GM23338 (cell line): ENCODE results near the gene SVBP.

Experiments used
- EZH2 ChIP-seq: fragments of 200-600 bp; sonication (generic); IDR thresholded peaks from one replicate; pipeline ENCODE4 v1.8.0; 2017; ENCODE audit warnings: antibody characterized with exemption, mild to moderate bottlenecking, low read depth; ENCODE audit not compliant: unreplicated experiment
- EZH2phosphoT487 ChIP-seq: fragments of 200-600 bp; sonication (generic); IDR thresholded peaks from one replicate; pipeline ENCODE4 v1.8.1; 2018; ENCODE audit warnings: antibody characterized with exemption; ENCODE audit not compliant: unreplicated experiment
- POLR2AphosphoS5 ChIP-seq: IDR thresholded peaks from 2 replicates; pipeline ENCODE4 v1.6.1; 2016; ENCODE audit warnings: antibody characterized with exemption, low read depth
- TF ChIP-seq, protein P1 (sequence below): IDR thresholded peaks from one replicate; pipeline ENCODE4 v1.6.1; 2018; ENCODE audit warnings: antibody characterized with exemption; ENCODE audit not compliant: unreplicated experiment
- TF ChIP-seq, protein P2 (sequence below), 2 experiments: fragments of 200-600 bp in 1 of 2; sonication (generic) in 1 of 2; conservative IDR thresholded peaks; 2 replicates each; pipeline versions ENCODE4 v1.5.1 to v1.6.1; 2016 to 2017; ENCODE audit warnings: antibody characterized with exemption in 2 of 2, low read depth in 2 of 2, mild to moderate bottlenecking in 2 of 2, moderate library complexity in 1 of 2

DNA sequence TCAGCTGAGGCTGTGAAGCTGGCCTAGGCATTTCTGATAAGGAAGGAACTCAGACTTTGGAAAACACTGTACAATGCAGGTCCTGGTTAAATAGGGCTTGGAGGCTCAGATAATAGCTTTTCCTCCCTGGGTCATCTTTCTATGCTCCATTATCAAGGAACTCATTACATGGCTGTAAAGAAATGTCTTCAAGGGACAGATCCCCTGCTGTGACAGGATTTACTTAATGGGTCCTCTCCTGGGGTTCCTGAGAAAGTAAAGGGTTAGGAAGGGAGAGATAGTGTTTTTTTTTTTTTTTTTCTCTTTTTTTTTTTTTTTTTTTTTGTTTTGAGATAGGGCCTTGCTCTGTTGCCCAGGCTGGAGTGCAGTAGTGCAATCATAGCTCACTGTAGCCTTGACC lies 14.1 kb upstream of the SVBP start:
- TF ChIP-seq, protein P1, sequence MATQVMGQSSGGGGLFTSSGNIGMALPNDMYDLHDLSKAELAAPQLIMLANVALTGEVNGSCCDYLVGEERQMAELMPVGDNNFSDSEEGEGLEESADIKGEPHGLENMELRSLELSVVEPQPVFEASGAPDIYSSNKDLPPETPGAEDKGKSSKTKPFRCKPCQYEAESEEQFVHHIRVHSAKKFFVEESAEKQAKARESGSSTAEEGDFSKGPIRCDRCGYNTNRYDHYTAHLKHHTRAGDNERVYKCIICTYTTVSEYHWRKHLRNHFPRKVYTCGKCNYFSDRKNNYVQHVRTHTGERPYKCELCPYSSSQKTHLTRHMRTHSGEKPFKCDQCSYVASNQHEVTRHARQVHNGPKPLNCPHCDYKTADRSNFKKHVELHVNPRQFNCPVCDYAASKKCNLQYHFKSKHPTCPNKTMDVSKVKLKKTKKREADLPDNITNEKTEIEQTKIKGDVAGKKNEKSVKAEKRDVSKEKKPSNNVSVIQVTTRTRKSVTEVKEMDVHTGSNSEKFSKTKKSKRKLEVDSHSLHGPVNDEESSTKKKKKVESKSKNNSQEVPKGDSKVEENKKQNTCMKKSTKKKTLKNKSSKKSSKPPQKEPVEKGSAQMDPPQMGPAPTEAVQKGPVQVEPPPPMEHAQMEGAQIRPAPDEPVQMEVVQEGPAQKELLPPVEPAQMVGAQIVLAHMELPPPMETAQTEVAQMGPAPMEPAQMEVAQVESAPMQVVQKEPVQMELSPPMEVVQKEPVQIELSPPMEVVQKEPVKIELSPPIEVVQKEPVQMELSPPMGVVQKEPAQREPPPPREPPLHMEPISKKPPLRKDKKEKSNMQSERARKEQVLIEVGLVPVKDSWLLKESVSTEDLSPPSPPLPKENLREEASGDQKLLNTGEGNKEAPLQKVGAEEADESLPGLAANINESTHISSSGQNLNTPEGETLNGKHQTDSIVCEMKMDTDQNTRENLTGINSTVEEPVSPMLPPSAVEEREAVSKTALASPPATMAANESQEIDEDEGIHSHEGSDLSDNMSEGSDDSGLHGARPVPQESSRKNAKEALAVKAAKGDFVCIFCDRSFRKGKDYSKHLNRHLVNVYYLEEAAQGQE, result no peak
- no peak for TF ChIP-seq POLR2AphosphoS5
- TF ChIP-seq, protein P2, sequence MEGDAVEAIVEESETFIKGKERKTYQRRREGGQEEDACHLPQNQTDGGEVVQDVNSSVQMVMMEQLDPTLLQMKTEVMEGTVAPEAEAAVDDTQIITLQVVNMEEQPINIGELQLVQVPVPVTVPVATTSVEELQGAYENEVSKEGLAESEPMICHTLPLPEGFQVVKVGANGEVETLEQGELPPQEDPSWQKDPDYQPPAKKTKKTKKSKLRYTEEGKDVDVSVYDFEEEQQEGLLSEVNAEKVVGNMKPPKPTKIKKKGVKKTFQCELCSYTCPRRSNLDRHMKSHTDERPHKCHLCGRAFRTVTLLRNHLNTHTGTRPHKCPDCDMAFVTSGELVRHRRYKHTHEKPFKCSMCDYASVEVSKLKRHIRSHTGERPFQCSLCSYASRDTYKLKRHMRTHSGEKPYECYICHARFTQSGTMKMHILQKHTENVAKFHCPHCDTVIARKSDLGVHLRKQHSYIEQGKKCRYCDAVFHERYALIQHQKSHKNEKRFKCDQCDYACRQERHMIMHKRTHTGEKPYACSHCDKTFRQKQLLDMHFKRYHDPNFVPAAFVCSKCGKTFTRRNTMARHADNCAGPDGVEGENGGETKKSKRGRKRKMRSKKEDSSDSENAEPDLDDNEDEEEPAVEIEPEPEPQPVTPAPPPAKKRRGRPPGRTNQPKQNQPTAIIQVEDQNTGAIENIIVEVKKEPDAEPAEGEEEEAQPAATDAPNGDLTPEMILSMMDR (conservative IDR thresholded peaks at IDR 0.05; ENCODE audit: low read depth in 2 of 2), result no peak
- no peak for TF ChIP-seq EZH2phosphoT487
- no peak for TF ChIP-seq EZH2
